A204.1 (cell line): Measurements from ENCODE around the gene NCCRP1.

Source experiments
- FAIRE-seq: peaks from 2 replicates; lab custom pipeline; 2012; peaks lifted over from hg19 to GRCh38; lab: Jason Lieb, UNC

Gene NCCRP1

GRCh38 chr19:39247701-39248664, 51.2 kb downstream of the NCCRP1 start:
- no peak for FAIRE-seq

- FAIRE-seq: no peak
Observed at GRCh38 chr19:39248806-39249205, 52.0 kb downstream of the NCCRP1 start, which contains the start of gene IFNL4. Gene IFNL4, minus strand, starts transcription at chr19:39248856.

- FAIRE-seq: no peak
Observed at GRCh38 chr19:39251081-39251480, 54.3 kb downstream of the NCCRP1 start.
